HG03039 (cell line): ENCODE results near the gene RIC3.
A peak's percentile ranks its signal among the peaks of the same experiment; 100 is the strongest.
"Not testable (repeated sequence)": the region's sequence is repeated elsewhere in the genome, so short reads cannot be mapped to it uniquely, and the experiment has no call there.

Experiments used
- ATAC-seq: cut with Tn5 transposase; IDR thresholded peaks from one replicate; pipeline ENCODE4 v1.9.1; 2021; ENCODE audit warnings: mild to moderate bottlenecking, moderate library complexity; ENCODE audit not compliant: unreplicated experiment

RIC3 gene

DNA sequence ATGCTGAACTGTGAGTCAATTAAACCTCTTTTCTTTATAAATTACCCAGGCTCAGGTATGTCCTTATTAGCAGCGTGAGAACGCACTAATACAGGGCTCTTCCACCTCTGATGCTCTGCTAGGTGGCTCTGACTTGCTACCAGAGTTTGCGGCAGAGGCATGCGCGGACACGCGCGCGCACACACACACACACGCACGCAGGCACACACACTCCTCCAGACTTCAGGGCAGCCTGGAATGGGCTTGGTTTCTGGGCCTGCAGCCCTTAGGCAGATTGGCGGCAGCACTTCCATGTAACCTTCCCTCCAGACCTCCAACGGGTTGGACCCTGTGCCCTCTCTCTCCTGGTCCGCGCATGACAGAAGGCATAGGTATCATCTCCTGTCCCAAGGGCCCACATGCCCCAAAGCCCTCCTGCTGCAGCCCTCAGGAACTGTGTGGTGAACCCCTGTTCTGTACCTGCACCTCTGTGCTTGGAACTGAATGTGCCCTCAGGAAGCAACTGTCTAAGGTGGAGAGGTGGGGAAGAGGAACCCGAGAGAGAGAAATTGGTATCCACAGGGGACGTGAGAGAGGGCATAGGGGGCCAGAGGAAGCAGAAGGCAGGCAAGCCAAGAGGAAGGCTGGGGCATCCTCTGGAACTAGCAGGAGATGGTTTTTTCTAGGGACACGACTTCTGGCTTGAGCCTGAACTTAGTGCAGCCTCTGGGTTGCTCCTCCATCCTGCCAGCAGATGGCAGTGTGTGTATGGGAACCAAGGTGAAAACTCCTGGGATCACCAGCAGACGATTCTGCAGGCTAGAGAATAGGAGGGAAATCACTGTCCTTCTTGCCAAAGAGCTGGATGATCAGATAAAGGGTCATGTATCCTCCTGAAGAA is 23.4 kb upstream of the RIC3 start:
- ATAC-seq = peak; percentile 72

- ATAC-seq = no peak
Observed at GRCh38 chr11:8190431-8190830, 21.6 kb upstream of the RIC3 start.

DNA sequence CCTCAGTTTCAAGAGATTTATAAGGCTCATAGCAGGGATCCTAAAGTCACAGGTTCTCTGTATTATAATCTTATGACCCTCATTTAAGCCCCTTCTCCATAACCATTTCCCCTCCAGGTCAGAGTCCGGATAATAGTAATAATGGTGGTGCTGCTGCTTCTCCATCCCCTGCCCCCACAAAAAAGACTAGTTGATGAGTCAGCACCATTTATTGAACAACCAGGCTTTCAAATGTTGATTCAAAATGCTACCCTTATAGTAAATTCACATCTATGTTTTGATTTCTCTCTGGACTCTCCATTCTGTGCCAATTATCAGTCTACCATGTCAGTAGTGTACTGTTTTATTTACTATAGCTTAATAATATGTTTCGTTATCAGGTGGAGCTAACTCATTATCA is 17.6 kb upstream of the RIC3 start:
- ATAC-seq = no peak

- no peak for ATAC-seq
Observed at GRCh38 chr11:8183111-8183510, 14.3 kb upstream of the RIC3 start.

DNA sequence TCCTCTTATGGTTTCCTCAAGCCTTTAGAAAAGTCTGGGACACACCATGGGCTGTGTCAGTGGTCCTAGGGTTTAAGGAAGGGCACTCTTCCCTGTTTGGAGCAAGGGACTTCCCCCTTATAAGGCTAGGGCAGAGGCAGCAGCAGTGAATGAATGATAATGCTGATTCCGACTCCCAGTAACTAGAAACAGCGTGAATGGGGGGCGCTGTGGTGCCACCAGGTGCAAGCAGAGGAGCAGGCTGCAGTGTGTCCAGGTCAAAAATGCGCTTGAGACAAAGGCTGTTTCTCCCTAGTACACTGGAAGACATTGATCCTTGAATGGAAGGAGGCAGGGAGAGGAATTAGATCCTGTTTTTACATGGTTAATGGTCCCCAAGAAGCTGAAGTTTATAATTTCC is 11.6 kb upstream of the RIC3 start:
- no peak for ATAC-seq

DNA sequence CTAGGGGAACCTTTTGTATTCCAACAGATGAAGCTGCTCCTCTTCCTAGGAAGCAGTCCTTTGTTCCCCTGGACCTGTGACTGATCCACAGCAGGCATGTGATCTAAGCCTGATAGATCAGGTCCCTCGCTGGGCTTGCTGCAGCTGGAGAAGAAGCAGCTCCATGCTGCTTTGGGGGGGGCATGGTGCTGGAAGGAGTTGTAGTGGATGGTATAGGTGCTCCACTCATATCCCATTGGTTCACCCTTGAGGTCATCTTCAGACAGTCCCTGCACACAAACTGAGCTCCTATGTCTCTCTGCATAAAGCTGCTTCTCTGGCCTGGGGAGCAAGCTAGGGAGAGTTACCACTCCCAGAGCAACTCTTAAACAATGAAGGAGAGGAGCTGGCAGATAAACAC is 9.5 kb upstream of the RIC3 start:
- ATAC-seq = no peak

- no peak for ATAC-seq
Observed at GRCh38 chr11:8177136-8177535, 8.3 kb upstream of the RIC3 start.

GRCh38 chr11:8167796-8168195 is 1.0 kb downstream of the RIC3 start:
- no peak for ATAC-seq

DNA sequence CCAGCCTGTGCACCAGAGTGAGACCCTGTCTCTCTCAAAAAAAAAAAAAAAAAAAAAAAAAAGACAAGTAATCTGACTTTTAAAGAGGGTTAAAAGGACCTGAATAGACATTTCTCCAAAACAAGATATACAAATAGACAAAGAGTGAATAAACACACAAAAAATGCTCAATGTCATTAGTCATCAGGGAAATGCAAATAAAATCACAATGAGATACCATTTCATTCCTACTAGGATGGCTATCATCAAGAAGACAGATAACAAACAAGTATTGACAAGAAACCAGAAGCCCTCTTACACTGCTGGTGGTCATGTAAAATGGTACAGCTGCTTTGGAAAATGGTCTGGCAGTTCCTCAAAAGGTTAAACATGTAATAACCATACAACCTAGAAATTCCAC is 4.1 kb downstream of the RIC3 start:
- ATAC-seq = no peak

DNA sequence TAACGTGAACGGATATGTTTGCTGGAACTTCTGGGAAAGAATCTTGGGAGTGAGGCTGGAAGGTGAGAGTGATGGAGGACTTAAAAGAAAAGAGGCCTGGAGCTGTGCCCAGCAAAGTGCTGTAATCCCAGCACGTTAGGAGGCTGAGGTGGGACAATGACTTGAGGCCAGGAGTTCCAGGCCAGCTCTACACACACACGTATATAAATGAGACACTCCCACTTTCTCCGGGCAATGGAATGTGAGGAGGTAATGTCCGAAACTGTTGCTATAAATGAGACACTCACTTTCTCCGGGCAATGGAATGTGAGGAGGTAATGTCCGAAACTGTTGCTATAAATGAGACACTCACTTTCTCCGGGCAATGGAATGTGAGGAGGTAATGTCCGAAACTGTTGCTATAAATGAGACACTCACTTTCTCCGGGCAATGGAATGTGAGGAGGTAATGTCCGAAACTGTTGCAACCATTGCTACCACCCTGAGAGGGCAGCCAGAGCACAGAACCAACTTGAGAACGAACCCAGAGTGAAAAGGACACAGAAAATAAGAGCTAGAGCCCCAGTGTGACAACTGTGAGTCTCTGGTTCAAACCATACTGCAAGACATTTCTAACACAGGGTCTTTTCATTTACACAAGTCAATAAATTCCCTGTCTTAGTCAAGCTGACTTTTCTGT is 7.1 kb downstream of the RIC3 start:
- ATAC-seq = not testable (repeated sequence)

GRCh38 chr11:8156877-8157276 is 11.9 kb downstream of the RIC3 start:
- ATAC-seq = no peak

DNA sequence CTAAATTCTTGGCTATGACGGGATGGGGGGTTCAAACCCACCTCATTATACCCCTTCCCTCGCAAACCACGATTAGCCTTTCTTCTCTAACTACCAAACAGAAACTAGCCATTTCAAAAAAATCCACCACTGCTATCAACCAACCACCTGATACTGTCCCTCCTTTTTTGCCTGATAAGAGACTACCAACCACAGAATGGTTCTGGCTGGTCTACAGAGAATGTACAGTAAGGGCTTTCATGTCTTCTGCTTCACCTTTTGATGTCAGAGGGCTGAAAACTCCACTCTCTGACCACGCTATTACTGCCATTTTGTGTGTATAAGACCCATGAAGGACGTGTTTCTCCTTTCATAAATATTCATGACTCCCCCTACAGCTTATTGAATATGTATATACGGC is 19.1 kb downstream of the RIC3 start:
- ATAC-seq = no peak

- no peak for ATAC-seq
Observed at GRCh38 chr11:8138526-8138925, 30.3 kb downstream of the RIC3 start.

DNA sequence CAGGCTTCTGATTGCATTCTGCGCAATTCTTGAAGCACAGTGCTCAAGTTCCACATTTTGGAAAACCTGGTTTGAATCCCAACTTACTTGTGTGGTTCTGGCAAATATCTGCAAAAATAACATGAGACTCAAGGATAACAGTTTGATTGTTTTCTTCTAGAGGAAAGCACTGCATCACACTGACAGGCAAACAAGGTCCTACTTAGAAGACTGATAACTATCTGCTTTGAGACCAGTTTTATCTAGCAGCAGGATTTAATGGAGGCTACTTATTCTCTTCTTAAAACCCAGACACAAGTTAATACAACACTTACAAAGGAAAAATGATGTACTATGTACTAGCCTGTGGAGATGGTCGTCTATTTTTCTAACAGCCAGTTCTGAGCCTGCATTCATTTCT is 41.4 kb downstream of the RIC3 start:
- ATAC-seq = no peak

DNA sequence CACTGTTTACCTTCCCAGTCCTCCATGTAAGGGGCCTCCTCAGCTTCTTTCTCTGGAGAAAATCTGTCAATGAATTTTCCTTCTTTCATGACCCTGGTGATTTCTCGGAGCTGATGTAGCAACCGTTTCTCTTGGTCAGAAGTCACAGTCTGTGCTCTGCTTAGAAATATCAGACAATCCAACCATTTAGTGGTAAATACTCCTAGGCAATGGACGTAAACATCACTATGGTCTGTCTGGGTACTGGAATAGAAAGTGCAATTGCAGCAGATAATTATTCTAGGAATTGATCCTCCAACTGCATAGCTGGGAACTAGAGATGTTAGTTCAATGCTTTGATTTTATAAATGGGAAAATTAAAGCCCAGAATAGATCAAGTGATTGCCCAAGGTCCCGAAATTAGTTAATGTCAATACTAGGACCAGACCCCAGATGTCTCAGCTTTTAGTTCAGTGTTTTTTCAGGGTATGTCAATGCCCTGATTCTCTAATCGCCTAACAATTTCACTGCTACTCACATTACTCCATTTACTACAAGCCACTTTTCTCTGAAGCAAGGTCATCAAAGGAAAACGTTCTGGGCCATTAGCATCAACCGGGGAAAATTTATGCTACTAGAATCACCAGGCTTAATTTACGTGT is 42.1 kb downstream of the RIC3 start:
- no peak for ATAC-seq

GRCh38 chr11:8122173-8122764 is 46.6 kb downstream of the RIC3 start:
- no peak for ATAC-seq

- no peak for ATAC-seq
Observed at GRCh38 chr11:8111636-8112035, 57.2 kb downstream of the RIC3 start.

DNA sequence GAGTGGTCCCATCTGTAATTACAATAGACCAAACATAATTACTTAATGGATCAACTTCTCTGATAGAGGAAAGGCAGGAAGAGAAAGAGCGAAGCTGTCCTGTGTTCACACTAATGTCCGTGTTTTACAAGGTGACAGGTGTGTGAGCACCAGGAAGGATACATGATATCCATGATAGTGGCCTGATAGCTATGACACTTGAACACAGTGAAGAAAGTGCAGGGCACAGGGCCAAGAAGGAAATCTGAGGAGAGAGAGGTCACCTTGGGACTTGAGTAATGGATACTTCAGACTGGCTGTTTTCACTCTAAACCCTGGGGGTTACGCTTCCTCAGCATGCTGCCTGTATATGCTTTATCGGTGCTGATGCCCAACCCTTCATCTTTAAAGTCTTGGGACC is 58.4 kb downstream of the RIC3 start:
- no peak for ATAC-seq

DNA sequence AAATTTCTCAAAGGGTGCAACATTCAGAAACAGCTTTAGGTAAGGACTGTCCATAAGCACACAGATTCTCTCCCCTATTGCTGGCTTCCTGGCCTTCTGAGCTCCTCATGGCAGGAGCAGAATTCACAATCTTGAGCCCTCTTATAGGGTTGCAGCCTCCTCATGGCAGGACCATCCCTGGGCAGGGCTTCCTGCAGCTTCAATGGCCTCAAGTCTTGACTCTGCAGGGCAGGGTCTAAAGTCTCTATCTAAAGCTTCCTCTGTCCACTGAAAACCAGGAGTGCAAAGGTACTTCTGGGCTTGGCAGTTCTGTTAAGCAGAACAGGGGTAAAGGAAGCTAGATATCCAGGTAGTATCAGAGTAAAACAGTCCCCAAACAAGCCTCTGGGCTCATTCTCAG is 59.1 kb downstream of the RIC3 start:
- no peak for ATAC-seq

- ATAC-seq = no peak
Observed at GRCh38 chr11:8108421-8108820, 60.4 kb downstream of the RIC3 start.

- ATAC-seq = no peak
Observed at GRCh38 chr11:8107642-8108041, 61.2 kb downstream of the RIC3 start.

GRCh38 chr11:8106679-8107078 is 62.1 kb downstream of the RIC3 start:
- no peak for ATAC-seq
